Thoracic aorta (tissue), 2 donors: Measurements from ENCODE around the gene MTCL1. TPM values are rescaled to one million over a fixed set of nuclear protein-coding genes. Genes with fewer than 3 reads are reported as not detected.

Source experiments
- ATAC-seq: fragments of 150-250 bp; one replicate; pipeline ENCODE4 v1.8.0; 2017; ENCODE audit warnings: low read depth; ENCODE audit not compliant: insufficient number of reproducible peaks, low FRiP score
- DNase-seq: peaks from one replicate; pipeline ENCODE4 v3.0.0-alpha.2; 2020; ENCODE audit warnings: low spot score
- H3K27ac ChIP-seq, 2 donors: fragments of 200-600 bp; sonication (generic); 1 replicate in 1 of 2; 2 replicates in 1 of 2; pipeline ENCODE4 v1.5.1; 2016; ENCODE audit warnings: mild to moderate bottlenecking in 2 of 2, moderate library complexity in 2 of 2
- H3K27me3 ChIP-seq: fragments of 200-600 bp; sonication (generic); replicated peaks from 2 replicates; pipeline ENCODE4 v1.6.0; 2016; ENCODE audit warnings: mild to moderate bottlenecking; ENCODE audit not compliant: insufficient read depth
- H3K36me3 ChIP-seq: fragments of 200-600 bp; sonication (generic); one replicate; pipeline ENCODE4 v1.5.1; 2016
- H3K4me1 ChIP-seq, 2 donors: fragments of 200-600 bp; sonication (generic); 1 replicate in 1 of 2; 2 replicates in 1 of 2; pipeline versions ENCODE4 v1.5.1 to v1.6.0; 2016; ENCODE audit warnings: low read depth in 2 of 2, mild to moderate bottlenecking in 1 of 2; ENCODE audit not compliant: control insufficient read depth in 1 of 2
- H3K4me3 ChIP-seq: fragments of 200-600 bp; sonication (generic); 2 replicates; pipeline ENCODE4 v1.5.1; 2016; ENCODE audit warnings: mild to moderate bottlenecking
- H3K9me3 ChIP-seq: fragments of 200-600 bp; sonication (generic); 2 replicates; pipeline ENCODE4 v1.5.1; 2016
- total RNA-seq, 2 donors: library from RNA; depleted of rRNA; stranded (reverse); fragments of >200 nt; gene quantifications; one replicate each; pipeline versions ENCODE4 v1.1.0 to v1.2.3, GENCODE V29; 2016
- TF ChIP-seq, protein P1 (sequence below): fragments of 200-600 bp; sonication (generic); IDR thresholded peaks from one replicate; pipeline ENCODE4 v1.5.1; 2019; ENCODE audit warnings: antibody characterized with exemption

Gene MTCL1
- total RNA-seq, 2 donors from 2014 or later, result 9.9 to 23.3 TPM

DNA sequence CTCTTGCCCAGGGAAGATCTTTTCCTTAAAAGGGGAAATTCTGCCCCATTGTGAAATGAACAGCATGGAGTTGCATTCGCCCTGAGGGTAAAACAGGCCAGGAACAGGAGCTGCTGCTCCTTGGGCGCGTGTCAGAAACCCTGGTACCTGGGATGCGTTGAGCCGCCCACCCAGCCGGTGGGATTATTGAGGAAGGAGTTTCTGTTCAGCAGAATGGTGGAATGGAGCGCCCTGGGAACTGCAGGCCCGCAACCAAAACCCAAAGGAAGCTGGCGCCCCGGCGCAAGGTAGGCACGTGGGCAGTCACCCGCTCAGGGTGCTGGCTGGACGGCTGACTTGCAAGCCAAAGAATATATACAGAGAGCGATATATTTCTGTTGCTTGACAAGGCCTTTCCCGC, 73.5 kb downstream of the MTCL1 start:
- H3K27me3 ChIP-seq, result no peaks in the 10 kb centered on the region
- TF ChIP-seq, protein P1, sequence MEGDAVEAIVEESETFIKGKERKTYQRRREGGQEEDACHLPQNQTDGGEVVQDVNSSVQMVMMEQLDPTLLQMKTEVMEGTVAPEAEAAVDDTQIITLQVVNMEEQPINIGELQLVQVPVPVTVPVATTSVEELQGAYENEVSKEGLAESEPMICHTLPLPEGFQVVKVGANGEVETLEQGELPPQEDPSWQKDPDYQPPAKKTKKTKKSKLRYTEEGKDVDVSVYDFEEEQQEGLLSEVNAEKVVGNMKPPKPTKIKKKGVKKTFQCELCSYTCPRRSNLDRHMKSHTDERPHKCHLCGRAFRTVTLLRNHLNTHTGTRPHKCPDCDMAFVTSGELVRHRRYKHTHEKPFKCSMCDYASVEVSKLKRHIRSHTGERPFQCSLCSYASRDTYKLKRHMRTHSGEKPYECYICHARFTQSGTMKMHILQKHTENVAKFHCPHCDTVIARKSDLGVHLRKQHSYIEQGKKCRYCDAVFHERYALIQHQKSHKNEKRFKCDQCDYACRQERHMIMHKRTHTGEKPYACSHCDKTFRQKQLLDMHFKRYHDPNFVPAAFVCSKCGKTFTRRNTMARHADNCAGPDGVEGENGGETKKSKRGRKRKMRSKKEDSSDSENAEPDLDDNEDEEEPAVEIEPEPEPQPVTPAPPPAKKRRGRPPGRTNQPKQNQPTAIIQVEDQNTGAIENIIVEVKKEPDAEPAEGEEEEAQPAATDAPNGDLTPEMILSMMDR, result no peak
- H3K4me1 ChIP-seq, result no peaks in the 10 kb centered on the region
- H3K9me3 ChIP-seq, result no peaks in the 10 kb centered on the region
- H3K36me3 ChIP-seq, result no peaks in the 10 kb centered on the region
- DNase-seq (no peak), ATAC-seq (no peak)
- no peak overlapping the region for H3K27ac ChIP-seq
- no peak overlapping the region for H3K4me3 ChIP-seq

DNA sequence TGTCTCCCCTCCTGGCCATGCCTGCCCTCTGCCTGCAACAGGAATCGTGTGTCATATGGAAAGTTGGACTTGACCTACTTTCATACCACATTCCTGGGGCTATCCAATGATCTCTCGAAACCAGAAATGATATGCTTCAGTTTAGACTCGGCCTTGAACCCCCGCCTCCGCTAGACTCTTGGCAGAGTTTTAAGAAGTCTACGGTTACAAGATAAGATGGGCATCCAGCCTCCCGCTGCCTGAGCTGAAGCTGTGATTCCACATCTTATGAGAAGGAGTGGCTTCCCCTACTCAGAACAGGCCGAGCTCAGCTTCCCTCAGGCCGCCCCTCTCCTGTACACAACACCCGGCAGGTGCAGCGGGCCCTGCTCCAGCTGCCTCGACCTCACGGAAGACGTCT, 73.9 kb downstream of the MTCL1 start:
- ATAC-seq, result no peak
- Histone ChIP-seq H3K4me1 (no peaks in the 10 kb centered on the region), H3K27ac (no peak overlapping the region)

DNA sequence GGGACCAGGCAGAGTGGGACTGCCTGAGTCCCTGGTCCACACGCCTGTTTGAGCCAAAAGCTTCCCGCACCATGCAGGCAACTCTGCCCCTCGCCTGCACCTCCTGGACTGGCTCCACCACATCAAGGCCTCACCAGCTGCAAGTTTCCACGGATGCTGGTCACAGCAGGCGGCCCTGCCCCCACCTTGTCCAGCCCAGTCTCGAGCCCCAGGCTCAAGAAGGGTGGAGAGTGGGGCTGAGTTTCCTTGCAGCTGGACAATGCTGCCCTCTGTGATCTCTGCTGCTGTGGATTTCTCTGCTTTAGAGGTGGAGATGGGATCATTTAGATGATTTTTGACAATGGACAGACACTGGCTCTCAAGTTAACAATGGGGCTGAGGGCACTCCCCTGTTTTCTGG, 74.9 kb downstream of the MTCL1 start:
- H3K9me3 ChIP-seq, result no peaks in the 10 kb centered on the region
- H3K27me3 ChIP-seq, result no peaks in the 10 kb centered on the region
- no peak for DNase-seq
- no peak overlapping the region for H3K27ac ChIP-seq
- H3K4me1 ChIP-seq, result no peaks in the 10 kb centered on the region
- no peak overlapping the region for H3K4me3 ChIP-seq
- H3K36me3 ChIP-seq, result no peaks in the 10 kb centered on the region
- TF ChIP-seq, protein P1, result no peak
- no peak for ATAC-seq

More for the DNA sequence above, 73.9 kb downstream of the MTCL1 start:
- Histone ChIP-seq H3K4me3 (no peak overlapping the region), H3K27me3 (no peaks in the 10 kb centered on the region), H3K36me3 (no peaks in the 10 kb centered on the region), H3K9me3 (no peaks in the 10 kb centered on the region)
- TF ChIP-seq, protein P1, result no peak
- DNase-seq, result no peak

DNA sequence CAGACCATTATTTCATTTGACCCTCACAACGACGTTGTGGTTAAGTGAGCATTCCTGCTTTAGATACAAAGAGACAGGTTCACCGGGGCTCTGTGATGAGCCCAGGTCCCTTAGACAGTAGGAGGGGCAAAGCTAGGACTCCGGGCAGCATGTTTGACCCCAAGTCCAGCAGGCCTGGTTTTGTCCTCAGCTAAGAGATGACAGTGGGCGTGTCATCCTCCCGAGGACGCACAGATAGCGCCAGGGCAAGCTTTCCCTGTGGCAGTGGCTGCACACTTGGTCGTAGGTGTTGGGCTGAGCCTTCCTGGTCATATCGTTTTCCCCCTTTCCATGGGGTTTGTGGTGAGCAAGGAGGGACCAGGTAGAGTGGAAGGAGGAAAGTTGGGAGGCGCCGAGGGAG, 76.3 kb downstream of the MTCL1 start:
- ATAC-seq (no peak), DNase-seq (no peak)
- H3K4me3 ChIP-seq, result no peak overlapping the region
- no peaks in the 10 kb centered on the region for H3K4me1 ChIP-seq
- H3K27me3 ChIP-seq, result no peaks in the 10 kb centered on the region
- TF ChIP-seq, protein P1, result no peak
- no peaks in the 10 kb centered on the region for H3K9me3 ChIP-seq
- no peak overlapping the region for H3K27ac ChIP-seq
- no peaks in the 10 kb centered on the region for H3K36me3 ChIP-seq

DNA sequence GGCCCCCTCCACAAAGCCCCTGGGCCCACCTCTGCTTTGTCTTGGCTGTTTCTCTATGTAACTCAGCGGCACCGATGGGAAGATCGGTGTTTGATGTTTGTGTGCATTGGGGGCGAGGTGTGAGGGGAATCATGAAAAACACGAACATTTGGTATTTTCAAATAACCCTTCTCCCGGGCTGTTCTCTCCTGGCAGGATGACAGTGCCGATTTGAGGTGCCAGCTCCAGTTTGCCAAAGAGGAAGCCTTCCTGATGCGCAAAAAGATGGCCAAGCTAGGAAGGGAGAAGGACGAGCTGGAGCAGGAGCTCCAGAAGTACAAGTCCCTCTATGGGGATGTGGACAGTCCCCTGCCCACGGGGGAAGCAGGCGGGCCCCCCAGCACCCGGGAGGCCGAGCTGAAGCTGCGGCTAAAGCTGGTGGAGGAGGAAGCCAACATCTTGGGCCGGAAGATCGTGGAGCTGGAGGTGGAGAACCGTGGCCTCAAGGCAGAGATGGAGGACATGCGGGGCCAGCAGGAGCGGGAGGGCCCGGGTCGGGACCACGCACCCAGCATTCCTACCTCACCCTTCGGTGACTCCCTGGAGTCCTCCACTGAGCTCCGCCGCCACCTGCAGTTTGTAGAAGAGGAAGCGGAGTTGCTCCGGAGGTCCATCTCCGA, 78.1 kb downstream of the MTCL1 start:
- H3K36me3 ChIP-seq, result no peaks in the 10 kb centered on the region
- TF ChIP-seq, protein P1, result no peak
- DNase-seq, result no peak
- no peak overlapping the region for H3K4me3 ChIP-seq
- H3K9me3 ChIP-seq, result no peaks in the 10 kb centered on the region
- H3K27ac ChIP-seq, result no peak overlapping the region
- ATAC-seq, result no peak
- H3K4me1 ChIP-seq, result no peaks in the 10 kb centered on the region
- no peaks in the 10 kb centered on the region for H3K27me3 ChIP-seq
